GM18499 (cell line): Measurements from ENCODE around the gene DGKQ.
A peak's percentile ranks its signal among the peaks of the same experiment; 100 is the strongest.

Experiments
- ATAC-seq: cut with Tn5 transposase; IDR thresholded peaks from one replicate; pipeline ENCODE4 v1.9.1; 2021; ENCODE audit warnings: moderate number of reproducible peaks; ENCODE audit not compliant: insufficient read depth, unreplicated experiment

Gene DGKQ

GRCh38 chr4:996997-997374 lies 23.6 kb upstream of the DGKQ start:
- no peak for ATAC-seq

GRCh38 chr4:996030-996996 lies 22.9 kb upstream of the DGKQ start:
- ATAC-seq: no peak

- ATAC-seq: no peak
These were observed 22.1 kb upstream of the DGKQ start for GRCh38 chr4:995311-996026.

- no peak for ATAC-seq
These were observed 20.0 kb upstream of the DGKQ start, which contains the start of gene SLC26A1 for GRCh38 chr4:993111-994029. TSS of gene SLC26A1 (minus strand) at chr4:993404. CDS start at chr4:991703, 1,701 bp downstream.

- no peak for ATAC-seq
These were observed 19.1 kb upstream of the DGKQ start for GRCh38 chr4:992297-993110.

GRCh38 chr4:991451-992296 lies 18.3 kb upstream of the DGKQ start:
- ATAC-seq: no peak

- no peak for ATAC-seq
These were observed 17.5 kb upstream of the DGKQ start for GRCh38 chr4:990746-991367.

GRCh38 chr4:989722-990471 lies 16.5 kb upstream of the DGKQ start:
- ATAC-seq: no peak

GRCh38 chr4:988726-989721 lies 15.7 kb upstream of the DGKQ start:
- no peak for ATAC-seq

- ATAC-seq: no peak
These were observed 14.5 kb upstream of the DGKQ start for GRCh38 chr4:987624-988513.

- peak; percentile 34 for ATAC-seq
These were observed 13.7 kb upstream of the DGKQ start, which contains the start of gene IDUA for GRCh38 chr4:986879-987623. TSS of gene IDUA (plus strand) at chr4:987044. CDS start at chr4:987085, 41 bp downstream.

GRCh38 chr4:986428-986878 lies 13.1 kb upstream of the DGKQ start:
- ATAC-seq: peak; percentile 12

- ATAC-seq: no peak
These were observed 11.9 kb upstream of the DGKQ start for GRCh38 chr4:985123-985830.
